Left lung (tissue), 10 donors: ENCODE data around the gene C12orf75. TPM values are rescaled to one million over a fixed set of nuclear protein-coding genes. Genes with fewer than 3 reads are reported as not detected.

Experiments used
- ATAC-seq: fragments of 200-7000 bp; cut with Tn5 transposase; one replicate; pipeline ENCODE4 v1.9.1; 2020; ENCODE audit warnings: moderate library complexity
- DNase-seq, 4 donors: peaks; one replicate each; pipeline ENCODE4 v3.0.0-alpha.2; 2013 to 2020
- H3K27ac ChIP-seq, 2 donors: fragments of 200-600 bp; sonication (generic) in 1 of 2; one replicate each; pipeline versions ENCODE4 v1.5.0 to v1.8.0; 2020 to 2021
- H3K27me3 ChIP-seq, 2 donors: fragments of 200-600 bp; sonication (generic) in 1 of 2; one replicate each; pipeline versions ENCODE4 v1.5.0 to v1.8.0; 2020 to 2021
- H3K36me3 ChIP-seq, 2 donors: fragments of 200-600 bp; sonication (generic) in 1 of 2; one replicate each; pipeline versions ENCODE4 v1.5.0 to v1.8.0; 2020 to 2021
- H3K4me1 ChIP-seq, 2 donors: fragments of 200-600 bp; one replicate each; pipeline ENCODE4 v1.8.0; 2021
- H3K4me3 ChIP-seq, 2 donors: fragments of 200-600 bp; sonication (generic) in 1 of 2; one replicate each; pipeline versions ENCODE4 v1.5.0 to v1.8.0; 2020 to 2021; ENCODE audit warnings: mild to moderate bottlenecking in 1 of 2
- H3K9me3 ChIP-seq, 2 donors: fragments of 200-600 bp; sonication (generic) in 1 of 2; one replicate each; pipeline versions ENCODE4 v1.5.0 to v1.8.0; 2020 to 2021
- CTCF ChIP-seq, 2 donors: fragments of 200-600 bp; sonication (generic) in 1 of 2; IDR thresholded peaks; one replicate each; pipeline versions ENCODE4 v1.5.0 to v1.8.0; 2021; ENCODE audit warnings: antibody characterized with exemption in 2 of 2
- intact Hi-C, 2 donors: fragments of 100-400 bp; cut with DNase I; formaldehyde crosslinking; loops; one replicate each; pipeline versions ENCODE4 v1.11.2 to v1.14.2; 2022
- polyA plus RNA-seq, 6 donors: library from polyadenylated mRNA; unstranded; fragments of 120-200 nt; gene quantifications; one replicate each; pipeline ENCODE4 v1.2.1, GENCODE V29; 2013; ENCODE audit not compliant: insufficient read length in 6 of 6
- total RNA-seq, 2 donors: library from RNA; stranded (reverse); fragmentation: NEBNext Ultra II Directional; extraction: Animal tissue kit (Norgen Biotek cat#: 25700); gene quantifications; one replicate each; pipeline ENCODE4 v1.2.1, GENCODE V29; 2021
- donor health status: DM: no; HTN: yes; CAD: no.
- donor health status: DM: no; HTN: no; CAD: no.

Gene C12orf75
- total and polyA plus RNA-seq, 8 donors: 16.2 to 27.7 (median 18.8) TPM

GRCh38 chr12:105332925-105333324 lies 2.4 kb downstream of the C12orf75 start:
- Histone ChIP-seq H3K36me3 (no peaks in the 10 kb centered on the region), H3K4me3 (no peak overlapping the region), H3K4me1 (peaks cover 3 to 12% of the 10 kb centered on the region in 2 donors), H3K27me3 (peaks cover 0 to 26% of the 10 kb centered on the region in 2 donors), H3K9me3 (no peaks in the 10 kb centered on the region), H3K27ac (no peak overlapping the region)
- TF ChIP-seq CTCF (IDR thresholded peaks at IDR 0.05): no peak
- intact Hi-C loops: no loop called here
- no peak for ATAC-seq
- DNase-seq: no peak

GRCh38 chr12:105334001-105334400 lies 3.5 kb downstream of the C12orf75 start:
- DNase-seq: no peak
- intact Hi-C loops: no loop called here

GRCh38 chr12:105334582-105334981 lies 4.1 kb downstream of the C12orf75 start:
- Histone ChIP-seq H3K4me3 (no peak overlapping the region), H3K4me1 (peaks cover 3 to 12% of the 10 kb centered on the region in 2 donors), H3K9me3 (no peaks in the 10 kb centered on the region), H3K27ac (no peak overlapping the region), H3K36me3 (no peaks in the 10 kb centered on the region), H3K27me3 (peaks cover 0 to 26% of the 10 kb centered on the region in 2 donors)
- intact Hi-C loops: no loop called here
- TF ChIP-seq CTCF (IDR thresholded peaks at IDR 0.05): no peak
- DNase-seq (no peak), ATAC-seq (no peak)

More at GRCh38 chr12:105334001-105334400, 3.5 kb downstream of the C12orf75 start:
- ATAC-seq: no peak
- Histone ChIP-seq H3K27me3 (peaks cover 0 to 26% of the 10 kb centered on the region in 2 donors), H3K4me1 (peaks cover 3 to 12% of the 10 kb centered on the region in 2 donors), H3K36me3 (no peaks in the 10 kb centered on the region), H3K27ac (no peak overlapping the region), H3K4me3 (no peak overlapping the region), H3K9me3 (no peaks in the 10 kb centered on the region)
- TF ChIP-seq CTCF (IDR thresholded peaks at IDR 0.05): no peak

GRCh38 chr12:105335856-105336255 lies 5.4 kb downstream of the C12orf75 start:
- Histone ChIP-seq H3K27ac (no peak overlapping the region), H3K4me3 (no peak overlapping the region), H3K9me3 (peaks cover 3 to 6% of the 10 kb centered on the region in 2 donors), H3K36me3 (no peaks in the 10 kb centered on the region), H3K4me1 (peaks cover 0 to 5% of the 10 kb centered on the region in 2 donors), H3K27me3 (peaks cover 0 to 15% of the 10 kb centered on the region in 2 donors)
- DNase-seq: no peak
- TF ChIP-seq CTCF (IDR thresholded peaks at IDR 0.05): no peak
- ATAC-seq: no peak
- intact Hi-C loops: no loop called here

- DNase-seq (no peak), ATAC-seq (no peak)
- intact Hi-C loops: no loop called here
- peaks cover 3 to 12% of the 10 kb centered on the region in 2 donors for H3K9me3 ChIP-seq
- H3K36me3 ChIP-seq: no peaks in the 10 kb centered on the region
- H3K27ac ChIP-seq: no peak overlapping the region
- H3K4me1 ChIP-seq: no peaks in the 10 kb centered on the region
- no peak overlapping the region for H3K4me3 ChIP-seq
- no peak for TF ChIP-seq CTCF (IDR thresholded peaks at IDR 0.05)
- peaks cover 0 to 9% of the 10 kb centered on the region in 2 donors for H3K27me3 ChIP-seq
Measured at GRCh38 chr12:105336411-105336810, 5.9 kb downstream of the C12orf75 start.
